GM19193 (cell line): ENCODE data around the gene MAGEB10.

Experiments used
- POLR2A ChIP-seq: IDR thresholded peaks from 4 replicates; pipeline ENCODE4 v1.6.1; 2011; ENCODE audit not compliant: insufficient read depth, insufficient read length; ENCODE audit errors: extremely low read depth

The MAGEB10 gene

DNA sequence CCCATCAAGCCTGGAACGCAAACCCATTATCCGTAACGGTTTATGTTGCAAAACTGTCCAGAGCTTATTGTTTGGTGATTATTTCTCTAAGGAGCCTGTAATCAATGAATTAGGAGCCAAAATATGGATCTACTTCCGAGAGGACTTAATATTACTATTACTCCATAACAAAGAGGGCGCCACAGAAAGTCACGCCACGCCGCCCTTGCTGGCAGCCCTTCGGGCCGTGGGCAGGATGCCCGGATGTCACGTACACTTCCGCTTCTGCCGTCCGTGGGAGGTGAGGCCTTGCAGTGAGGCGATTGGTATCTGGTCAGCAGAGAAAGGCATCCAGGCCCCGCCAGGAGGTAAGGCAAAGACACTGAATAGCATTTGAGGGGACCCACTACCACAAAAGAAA, at the start of gene MAGEB10:
TSS of gene MAGEB10 (plus strand) at position 301 of the 400 bp plus-strand sequence. CDS start 13,317 bp downstream, outside the sequence.
- TF ChIP-seq POLR2A: no peak

- TF ChIP-seq POLR2A: no peak
Measured at GRCh38 chrX:27765718-27766117, 42.1 kb upstream of the MAGEB10 start.

- no peak for TF ChIP-seq POLR2A
Measured at GRCh38 chrX:27767387-27767786, 40.4 kb upstream of the MAGEB10 start.

DNA sequence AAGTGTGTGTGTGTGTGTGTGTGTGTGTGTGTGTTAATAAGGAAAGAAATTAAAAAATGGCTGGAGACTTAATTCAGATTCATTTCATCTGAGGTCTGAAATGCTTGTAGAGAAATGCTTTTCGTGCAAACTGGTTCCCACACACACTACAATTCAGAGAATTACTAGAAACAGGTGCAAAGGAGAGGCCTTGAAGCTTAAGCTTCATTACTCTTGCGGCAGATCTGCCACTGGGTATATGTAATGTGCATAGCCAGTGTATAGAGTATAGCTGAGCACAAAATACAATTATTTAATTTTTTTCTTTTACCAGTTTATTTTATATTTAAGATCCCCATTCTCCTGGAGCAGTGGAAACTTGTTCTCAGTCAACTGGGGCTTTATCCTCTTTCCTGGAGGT, 31.8 kb upstream of the MAGEB10 start:
- TF ChIP-seq POLR2A: no peak

GRCh38 chrX:27796640-27797257, 11.0 kb upstream of the MAGEB10 start:
- TF ChIP-seq POLR2A: no peak

DNA sequence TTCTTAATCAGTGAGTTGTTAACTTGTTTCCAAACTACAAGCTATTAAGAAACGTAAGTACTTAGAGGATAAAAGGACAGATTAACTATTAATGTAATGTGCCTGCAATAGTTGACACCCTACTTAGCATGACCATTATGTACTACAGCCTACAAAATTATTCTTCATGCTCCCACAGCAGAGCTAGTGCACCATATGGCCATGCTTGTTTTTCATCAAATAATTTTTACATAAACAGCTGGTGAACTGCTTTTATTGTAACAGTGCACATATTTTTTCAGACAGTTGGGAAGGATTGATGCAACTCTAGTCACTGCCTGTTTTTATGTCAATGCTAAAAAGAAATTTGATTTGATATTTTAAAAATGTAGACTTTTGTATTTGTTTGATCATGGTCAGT, 10.2 kb upstream of the MAGEB10 start:
- no peak for TF ChIP-seq POLR2A

- TF ChIP-seq POLR2A: no peak
Measured at GRCh38 chrX:27808226-27808625, 436 bp downstream of the MAGEB10 start.

DNA sequence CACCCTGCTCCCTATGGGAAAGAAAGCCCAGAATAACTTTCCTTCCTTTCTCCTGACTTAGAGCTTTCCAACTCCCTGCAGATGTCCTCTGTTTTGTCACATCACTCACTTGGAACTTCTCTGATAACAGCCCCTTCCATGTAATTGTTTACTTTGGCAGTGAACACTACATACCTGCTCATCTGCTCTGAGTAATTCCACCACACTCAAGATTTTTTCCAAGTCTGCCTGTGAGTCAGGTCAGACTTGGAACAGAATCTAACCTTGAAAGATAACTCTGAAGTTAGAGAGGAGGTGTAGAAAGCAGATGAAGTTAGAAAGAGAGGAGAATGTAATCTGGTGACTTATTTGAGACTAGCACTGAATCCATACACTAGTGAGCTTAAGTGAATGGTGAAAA, 7.4 kb downstream of the MAGEB10 start:
- TF ChIP-seq POLR2A: no peak

DNA sequence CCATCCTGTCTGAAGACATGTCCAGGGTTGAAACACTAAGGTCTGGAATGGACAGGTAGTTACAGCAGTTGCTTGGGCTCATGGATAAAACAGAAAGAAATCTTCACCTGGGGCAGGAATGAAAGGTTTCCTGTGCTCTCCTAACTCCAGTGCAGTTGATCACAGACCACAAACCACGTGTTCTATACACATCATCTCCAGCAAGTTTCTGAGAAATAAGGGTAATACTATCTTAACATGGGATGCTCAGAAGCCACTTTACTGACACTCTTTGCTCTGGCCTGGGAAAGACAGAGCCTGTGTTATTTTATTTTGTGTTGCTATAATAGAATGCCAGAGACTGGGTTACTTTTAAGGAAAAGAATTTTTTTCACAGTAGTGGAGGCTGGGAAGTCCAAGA, 16.0 kb downstream of the MAGEB10 start:
- no peak for TF ChIP-seq POLR2A

DNA sequence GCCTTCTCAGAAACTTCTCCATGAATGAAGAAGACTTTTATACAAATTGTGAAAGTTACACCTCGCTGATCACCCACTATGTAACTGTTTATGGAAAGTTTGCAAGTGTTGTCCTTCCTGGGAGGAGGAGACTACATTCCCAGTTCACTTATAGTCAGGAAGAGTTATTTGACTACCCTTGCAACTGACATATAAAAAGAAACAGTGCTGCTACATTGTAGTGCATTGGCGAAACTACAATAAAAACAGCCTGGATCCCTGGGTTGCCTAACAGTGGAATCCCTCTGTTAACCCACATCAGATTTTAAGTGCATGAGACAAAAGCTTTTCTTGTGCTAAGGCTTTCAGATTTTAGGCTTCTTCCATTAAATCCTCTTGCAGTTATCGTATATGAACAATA, 30.4 kb downstream of the MAGEB10 start:
- TF ChIP-seq POLR2A: no peak

- TF ChIP-seq POLR2A: no peak
Measured at GRCh38 chrX:27840881-27841280, 33.1 kb downstream of the MAGEB10 start.

GRCh38 chrX:27842859-27843258, 35.1 kb downstream of the MAGEB10 start:
- no peak for TF ChIP-seq POLR2A

- no peak for TF ChIP-seq POLR2A
Measured at GRCh38 chrX:27860337-27860736, 52.5 kb downstream of the MAGEB10 start.

- no peak for TF ChIP-seq POLR2A
Measured at GRCh38 chrX:27863809-27864208, 56.0 kb downstream of the MAGEB10 start.
